K562 (cell line): ENCODE data around the gene SV2A. TPM values are rescaled to one million over a fixed set of nuclear protein-coding genes. Genes with fewer than 3 reads are reported as not detected.
A peak's percentile ranks its signal among the peaks of the same experiment; 100 is the strongest.

Experiments used
- CBX8 ChIP-seq: fragments of 200-600 bp; sonication (generic); IDR thresholded peaks from 2 replicates; pipeline ENCODE4 v1.6.1; 2012; ENCODE audit warnings: borderline replicate concordance, mixed run types, low read depth, mild to moderate bottlenecking, moderate library complexity, mixed read lengths, low read length, control low read depth, inconsistent platforms; ENCODE audit not compliant: poor library complexity, severe bottlenecking; ENCODE audit errors: extremely low read depth
- CREB5 ChIP-seq: fragments of 250-450 bp; sonication (Bioruptor Pico); IDR thresholded peaks from 2 replicates; pipeline ENCODE4 v1.5.0; 2020; ENCODE audit warnings: mild to moderate bottlenecking
- E2F6 ChIP-seq, 2 experiments: IDR thresholded peaks; 2 replicates each; pipeline ENCODE4 v1.6.1; 2011; ENCODE audit warnings: borderline replicate concordance in 1 of 2, control low read depth in 1 of 2, low read depth in 1 of 2, low read length in 1 of 2, mild to moderate bottlenecking in 1 of 2, mixed read lengths in 1 of 2, moderate library complexity in 1 of 2; ENCODE audit not compliant: insufficient read depth in 1 of 2, insufficient read length in 1 of 2, poor library complexity in 1 of 2, severe bottlenecking in 1 of 2; ENCODE audit errors: extremely low read depth in 1 of 2
- ELF1 ChIP-seq: fragments of 200-800 bp; sonication (Bioruptor generic); IDR thresholded peaks from 2 replicates; pipeline ENCODE4 v1.6.1; 2016; ENCODE audit warnings: missing genetic modification characterization, missing compliant biosample characterization
- GATA2 ChIP-seq: sonication (generic); formaldehyde crosslinking; IDR thresholded peaks from 2 replicates; pipeline ENCODE4 v1.4.0; 2020; ENCODE audit warnings: mild to moderate bottlenecking, missing genetic modification reagents
- MYBL2 ChIP-seq, 2 experiments: fragments of 450-650 bp in 1 of 2; sonication (generic) in 1 of 2; formaldehyde crosslinking in 1 of 2; IDR thresholded peaks; 2 replicates each; pipeline versions ENCODE4 v1.6.1 to v1.8.1; 2017 to 2022; ENCODE audit warnings: borderline replicate concordance in 1 of 2, inconsistent platforms in 1 of 2, low read depth in 1 of 2, mild to moderate bottlenecking in 1 of 2, missing genetic modification reagents in 1 of 2, moderate library complexity in 1 of 2
- NFIC ChIP-seq: fragments of 450-650 bp; IDR thresholded peaks from 2 replicates; pipeline ENCODE4 v1.6.1; 2017; ENCODE audit warnings: mild to moderate bottlenecking, inconsistent platforms
- ZNF23 ChIP-seq: fragments of 250-450 bp; sonication (Bioruptor Pico); IDR thresholded peaks from 2 replicates; pipeline ENCODE4 v1.4.0; 2020; ENCODE audit warnings: mild to moderate bottlenecking
- ZNF79 ChIP-seq: fragments of 250-450 bp; sonication (Bioruptor Pico); IDR thresholded peaks from 2 replicates; pipeline ENCODE4 v1.4.0; 2020; ENCODE audit warnings: low read depth, mild to moderate bottlenecking, moderate library complexity
- polyA plus RNA-seq, 8 experiments: library from polyadenylated mRNA; depleted of rRNA in 4 of 8; stranded (reverse) in 5 of 8; unstranded in 3 of 8; fragments of >200 nt; fragmentation: Nextera tagmentation in 2 of 8; fragmentation: Illumina TruSeq in 1 of 8; extraction: Ambion mirVana in 2 of 8; extraction: Trizol in 1 of 8; gene quantifications; 2 replicates each; pipeline versions ENCODE4 v1.2.1 to v1.2.3, GENCODE V29; 2011 to 2014; ENCODE audit warnings: inconsistent platforms in 1 of 8, missing spikeins in 1 of 8
- total RNA-seq, 7 experiments: library from RNA; depleted of rRNA in 6 of 7; stranded (reverse); fragments of >200 nt in 6 of 7; fragmentation: Illumina TruSeq in 2 of 7; extraction: Trizol in 2 of 7; gene quantifications; 2 replicates each; pipeline versions ENCODE4 v1.2.1 to v1.2.3, GENCODE V29; 2011 to 2021; ENCODE audit warnings: low replicate concordance in 1 of 7
- TF ChIP-seq, protein P1 (sequence below): fragments of 450-650 bp; IDR thresholded peaks from 2 replicates; pipeline ENCODE4 v1.7.1; 2018; ENCODE audit warnings: mild to moderate bottlenecking, low read depth; ENCODE audit not compliant: partially characterized antibody
- TF ChIP-seq, protein P2 (sequence below): sonication (generic); formaldehyde crosslinking; IDR thresholded peaks from 2 replicates; pipeline ENCODE4 v1.8.0; 2022; ENCODE audit warnings: missing genetic modification reagents, mild to moderate bottlenecking, borderline replicate concordance
- TF ChIP-seq, protein P3 (sequence below): fragments of 250-450 bp; sonication (Bioruptor Pico); IDR thresholded peaks from 2 replicates; pipeline ENCODE4 v1.5.0; 2021; ENCODE audit warnings: mild to moderate bottlenecking, borderline replicate concordance

Gene SV2A
- total and polyA plus RNA-seq, 9 of the 15 experiments (the other 6 are each of a cell fraction or from before 2014, with no cell fraction given) = 0.07 to 0.22 (median 0.11) TPM; not detected in 1

DNA sequence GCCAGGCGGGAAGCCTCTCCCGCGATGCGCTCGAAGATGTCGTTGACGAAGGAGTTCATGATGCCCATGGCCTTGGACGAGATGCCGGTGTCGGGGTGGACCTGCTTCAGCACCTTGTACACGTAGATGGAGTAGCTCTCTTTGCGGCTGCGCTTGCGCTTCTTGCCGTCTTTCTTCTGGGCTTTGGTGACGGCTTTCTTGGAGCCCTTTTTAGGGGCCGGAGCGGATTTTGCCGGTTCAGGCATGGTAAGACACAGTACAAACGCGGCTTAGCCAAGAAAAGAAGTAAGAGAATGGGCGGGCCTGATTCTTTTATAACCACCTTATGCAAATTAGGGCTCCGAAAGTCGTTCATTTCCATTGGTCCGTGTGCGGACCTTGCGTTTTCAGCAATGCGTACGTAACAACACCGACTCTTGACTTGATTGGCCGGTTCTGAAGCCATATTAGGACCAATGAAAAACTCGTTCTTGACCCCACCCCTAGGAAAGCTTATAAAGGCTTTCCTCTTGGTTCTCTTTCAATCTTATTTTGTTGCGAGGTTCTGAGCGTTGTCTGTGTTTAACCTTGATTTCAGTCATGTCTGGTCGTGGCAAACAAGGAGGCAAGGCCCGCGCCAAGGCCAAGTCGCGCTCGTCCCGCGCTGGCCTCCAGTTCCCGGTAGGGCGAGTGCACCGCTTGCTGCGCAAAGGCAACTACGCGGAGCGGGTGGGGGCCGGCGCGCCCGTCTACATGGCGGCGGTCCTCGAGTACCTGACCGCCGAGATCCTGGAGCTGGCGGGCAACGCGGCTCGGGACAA, 31.0 kb downstream of the SV2A start (continued):
- TF ChIP-seq CREB5 (CRISPR knock-in tag) (no peak), MYBL2 (IDR thresholded peaks at IDR 0.05; ENCODE audit: low read depth) (no peak), MYBL2 (CRISPR knock-in tag; IDR thresholded peaks at IDR 0.05; ENCODE audit: borderline replicate concordance) (no peak), NFIC (peak; percentile 51; the same call in 1 of the 2 replicates), ELF1 (tag) (no peak), ZNF79 (CRISPR knock-in tag) (no peak), CBX8 (no peak), E2F6 (IDR thresholded peaks at IDR 0.05; ENCODE audit: borderline replicate concordance in 1 of 2, extremely low read depth in 1 of 2, insufficient read depth in 1 of 2, insufficient read length in 1 of 2, low read depth in 1 of 2, low read length in 1 of 2, poor library complexity in 1 of 2, severe bottlenecking in 1 of 2) (peak in 1 of 2 experiments; percentile 57), GATA2 (CRISPR knock-in tag) (0 out of 2 replicates have a peak, but pooled peaks have one; percentile 17), ZNF23 (CRISPR knock-in tag) (no peak)
- TF ChIP-seq, protein P1, sequence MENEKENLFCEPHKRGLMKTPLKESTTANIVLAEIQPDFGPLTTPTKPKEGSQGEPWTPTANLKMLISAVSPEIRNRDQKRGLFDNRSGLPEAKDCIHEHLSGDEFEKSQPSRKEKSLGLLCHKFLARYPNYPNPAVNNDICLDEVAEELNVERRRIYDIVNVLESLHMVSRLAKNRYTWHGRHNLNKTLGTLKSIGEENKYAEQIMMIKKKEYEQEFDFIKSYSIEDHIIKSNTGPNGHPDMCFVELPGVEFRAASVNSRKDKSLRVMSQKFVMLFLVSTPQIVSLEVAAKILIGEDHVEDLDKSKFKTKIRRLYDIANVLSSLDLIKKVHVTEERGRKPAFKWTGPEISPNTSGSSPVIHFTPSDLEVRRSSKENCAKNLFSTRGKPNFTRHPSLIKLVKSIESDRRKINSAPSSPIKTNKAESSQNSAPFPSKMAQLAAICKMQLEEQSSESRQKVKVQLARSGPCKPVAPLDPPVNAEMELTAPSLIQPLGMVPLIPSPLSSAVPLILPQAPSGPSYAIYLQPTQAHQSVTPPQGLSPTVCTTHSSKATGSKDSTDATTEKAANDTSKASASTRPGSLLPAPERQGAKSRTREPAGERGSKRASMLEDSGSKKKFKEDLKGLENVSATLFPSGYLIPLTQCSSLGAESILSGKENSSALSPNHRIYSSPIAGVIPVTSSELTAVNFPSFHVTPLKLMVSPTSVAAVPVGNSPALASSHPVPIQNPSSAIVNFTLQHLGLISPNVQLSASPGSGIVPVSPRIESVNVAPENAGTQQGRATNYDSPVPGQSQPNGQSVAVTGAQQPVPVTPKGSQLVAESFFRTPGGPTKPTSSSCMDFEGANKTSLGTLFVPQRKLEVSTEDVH = peak; percentile 17
- TF ChIP-seq, protein P2, sequence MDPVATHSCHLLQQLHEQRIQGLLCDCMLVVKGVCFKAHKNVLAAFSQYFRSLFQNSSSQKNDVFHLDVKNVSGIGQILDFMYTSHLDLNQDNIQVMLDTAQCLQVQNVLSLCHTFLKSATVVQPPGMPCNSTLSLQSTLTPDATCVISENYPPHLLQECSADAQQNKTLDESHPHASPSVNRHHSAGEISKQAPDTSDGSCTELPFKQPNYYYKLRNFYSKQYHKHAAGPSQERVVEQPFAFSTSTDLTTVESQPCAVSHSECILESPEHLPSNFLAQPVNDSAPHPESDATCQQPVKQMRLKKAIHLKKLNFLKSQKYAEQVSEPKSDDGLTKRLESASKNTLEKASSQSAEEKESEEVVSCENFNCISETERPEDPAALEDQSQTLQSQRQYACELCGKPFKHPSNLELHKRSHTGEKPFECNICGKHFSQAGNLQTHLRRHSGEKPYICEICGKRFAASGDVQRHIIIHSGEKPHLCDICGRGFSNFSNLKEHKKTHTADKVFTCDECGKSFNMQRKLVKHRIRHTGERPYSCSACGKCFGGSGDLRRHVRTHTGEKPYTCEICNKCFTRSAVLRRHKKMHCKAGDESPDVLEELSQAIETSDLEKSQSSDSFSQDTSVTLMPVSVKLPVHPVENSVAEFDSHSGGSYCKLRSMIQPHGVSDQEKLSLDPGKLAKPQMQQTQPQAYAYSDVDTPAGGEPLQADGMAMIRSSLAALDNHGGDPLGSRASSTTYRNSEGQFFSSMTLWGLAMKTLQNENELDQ (CRISPR knock-in tag) = no peak
- TF ChIP-seq, protein P3, sequence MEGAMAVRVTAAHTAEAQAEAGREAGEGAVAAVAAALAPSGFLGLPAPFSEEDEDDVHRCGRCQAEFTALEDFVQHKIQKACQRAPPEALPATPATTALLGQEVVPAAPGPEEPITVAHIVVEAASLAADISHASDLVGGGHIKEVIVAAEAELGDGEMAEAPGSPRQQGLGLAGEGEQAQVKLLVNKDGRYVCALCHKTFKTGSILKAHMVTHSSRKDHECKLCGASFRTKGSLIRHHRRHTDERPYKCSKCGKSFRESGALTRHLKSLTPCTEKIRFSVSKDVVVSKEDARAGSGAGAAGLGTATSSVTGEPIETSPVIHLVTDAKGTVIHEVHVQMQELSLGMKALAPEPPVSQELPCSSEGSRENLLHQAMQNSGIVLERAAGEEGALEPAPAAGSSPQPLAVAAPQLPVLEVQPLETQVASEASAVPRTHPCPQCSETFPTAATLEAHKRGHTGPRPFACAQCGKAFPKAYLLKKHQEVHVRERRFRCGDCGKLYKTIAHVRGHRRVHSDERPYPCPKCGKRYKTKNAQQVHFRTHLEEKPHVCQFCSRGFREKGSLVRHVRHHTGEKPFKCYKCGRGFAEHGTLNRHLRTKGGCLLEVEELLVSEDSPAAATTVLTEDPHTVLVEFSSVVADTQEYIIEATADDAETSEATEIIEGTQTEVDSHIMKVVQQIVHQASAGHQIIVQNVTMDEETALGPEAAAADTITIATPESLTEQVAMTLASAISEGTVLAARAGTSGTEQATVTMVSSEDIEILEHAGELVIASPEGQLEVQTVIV (CRISPR knock-in tag) = no peak
